SK-N-SH (cell line): ENCODE data around the gene UNC13B.

Experiments
- ELF1 ChIP-seq: IDR thresholded peaks from 2 replicates; pipeline ENCODE4 v1.4.0; 2012
- EP300 ChIP-seq, 2 experiments: IDR thresholded peaks; 2 replicates each; pipeline versions ENCODE4 v1.4.0 to v1.6.1; 2012; ENCODE audit warnings: borderline replicate concordance in 1 of 2, low read depth in 1 of 2, low read length in 1 of 2
- RAD21 ChIP-seq: IDR thresholded peaks from 2 replicates; pipeline ENCODE4 v1.6.1; 2012; ENCODE audit warnings: mild to moderate bottlenecking, low read length
- TAF1 ChIP-seq: IDR thresholded peaks from 2 replicates; pipeline ENCODE4 v1.6.1; 2012; ENCODE audit warnings: low read depth, mild to moderate bottlenecking, low read length, moderate library complexity, borderline replicate concordance
- TF ChIP-seq, protein P1 (sequence below): fragments of 200-600 bp; sonication (generic); IDR thresholded peaks from 2 replicates; pipeline ENCODE4 v1.6.1; 2017; ENCODE audit warnings: antibody characterized with exemption, mild to moderate bottlenecking, moderate library complexity
- TF ChIP-seq, protein P2 (sequence below): IDR thresholded peaks from 2 replicates; pipeline ENCODE4 v1.6.1; 2012; ENCODE audit warnings: mild to moderate bottlenecking, low read depth, low read length, moderate library complexity
- TF ChIP-seq, protein P3 (sequence below): IDR thresholded peaks from 2 replicates; pipeline ENCODE4 v1.4.0; 2012; ENCODE audit warnings: low read depth

- TF ChIP-seq, protein P1, sequence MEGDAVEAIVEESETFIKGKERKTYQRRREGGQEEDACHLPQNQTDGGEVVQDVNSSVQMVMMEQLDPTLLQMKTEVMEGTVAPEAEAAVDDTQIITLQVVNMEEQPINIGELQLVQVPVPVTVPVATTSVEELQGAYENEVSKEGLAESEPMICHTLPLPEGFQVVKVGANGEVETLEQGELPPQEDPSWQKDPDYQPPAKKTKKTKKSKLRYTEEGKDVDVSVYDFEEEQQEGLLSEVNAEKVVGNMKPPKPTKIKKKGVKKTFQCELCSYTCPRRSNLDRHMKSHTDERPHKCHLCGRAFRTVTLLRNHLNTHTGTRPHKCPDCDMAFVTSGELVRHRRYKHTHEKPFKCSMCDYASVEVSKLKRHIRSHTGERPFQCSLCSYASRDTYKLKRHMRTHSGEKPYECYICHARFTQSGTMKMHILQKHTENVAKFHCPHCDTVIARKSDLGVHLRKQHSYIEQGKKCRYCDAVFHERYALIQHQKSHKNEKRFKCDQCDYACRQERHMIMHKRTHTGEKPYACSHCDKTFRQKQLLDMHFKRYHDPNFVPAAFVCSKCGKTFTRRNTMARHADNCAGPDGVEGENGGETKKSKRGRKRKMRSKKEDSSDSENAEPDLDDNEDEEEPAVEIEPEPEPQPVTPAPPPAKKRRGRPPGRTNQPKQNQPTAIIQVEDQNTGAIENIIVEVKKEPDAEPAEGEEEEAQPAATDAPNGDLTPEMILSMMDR, result no peak
- no peak for TF ChIP-seq RAD21
- TF ChIP-seq, protein P2, sequence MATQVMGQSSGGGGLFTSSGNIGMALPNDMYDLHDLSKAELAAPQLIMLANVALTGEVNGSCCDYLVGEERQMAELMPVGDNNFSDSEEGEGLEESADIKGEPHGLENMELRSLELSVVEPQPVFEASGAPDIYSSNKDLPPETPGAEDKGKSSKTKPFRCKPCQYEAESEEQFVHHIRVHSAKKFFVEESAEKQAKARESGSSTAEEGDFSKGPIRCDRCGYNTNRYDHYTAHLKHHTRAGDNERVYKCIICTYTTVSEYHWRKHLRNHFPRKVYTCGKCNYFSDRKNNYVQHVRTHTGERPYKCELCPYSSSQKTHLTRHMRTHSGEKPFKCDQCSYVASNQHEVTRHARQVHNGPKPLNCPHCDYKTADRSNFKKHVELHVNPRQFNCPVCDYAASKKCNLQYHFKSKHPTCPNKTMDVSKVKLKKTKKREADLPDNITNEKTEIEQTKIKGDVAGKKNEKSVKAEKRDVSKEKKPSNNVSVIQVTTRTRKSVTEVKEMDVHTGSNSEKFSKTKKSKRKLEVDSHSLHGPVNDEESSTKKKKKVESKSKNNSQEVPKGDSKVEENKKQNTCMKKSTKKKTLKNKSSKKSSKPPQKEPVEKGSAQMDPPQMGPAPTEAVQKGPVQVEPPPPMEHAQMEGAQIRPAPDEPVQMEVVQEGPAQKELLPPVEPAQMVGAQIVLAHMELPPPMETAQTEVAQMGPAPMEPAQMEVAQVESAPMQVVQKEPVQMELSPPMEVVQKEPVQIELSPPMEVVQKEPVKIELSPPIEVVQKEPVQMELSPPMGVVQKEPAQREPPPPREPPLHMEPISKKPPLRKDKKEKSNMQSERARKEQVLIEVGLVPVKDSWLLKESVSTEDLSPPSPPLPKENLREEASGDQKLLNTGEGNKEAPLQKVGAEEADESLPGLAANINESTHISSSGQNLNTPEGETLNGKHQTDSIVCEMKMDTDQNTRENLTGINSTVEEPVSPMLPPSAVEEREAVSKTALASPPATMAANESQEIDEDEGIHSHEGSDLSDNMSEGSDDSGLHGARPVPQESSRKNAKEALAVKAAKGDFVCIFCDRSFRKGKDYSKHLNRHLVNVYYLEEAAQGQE, result no peak
- no peak for TF ChIP-seq EP300 (IDR thresholded peaks at IDR 0.05; ENCODE audit: borderline replicate concordance in 1 of 2, low read depth in 1 of 2, low read length in 1 of 2)
- TF ChIP-seq, protein P3, sequence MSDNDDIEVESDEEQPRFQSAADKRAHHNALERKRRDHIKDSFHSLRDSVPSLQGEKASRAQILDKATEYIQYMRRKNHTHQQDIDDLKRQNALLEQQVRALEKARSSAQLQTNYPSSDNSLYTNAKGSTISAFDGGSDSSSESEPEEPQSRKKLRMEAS, result no peak
- no peak for TF ChIP-seq TAF1
- no peak for TF ChIP-seq ELF1
These were observed 269.7 kb downstream of the UNC13B start for GRCh38 chr9:35431467-35431866.
